ENCODE results near the gene NFIA. TPM values are rescaled to one million over a fixed set of nuclear protein-coding genes. Genes with fewer than 3 reads are reported as not detected.

NFIA gene
- polyA plus RNA-seq, 3 donors, result 1.4 to 5.3 (median 2.4) TPM

DNA sequence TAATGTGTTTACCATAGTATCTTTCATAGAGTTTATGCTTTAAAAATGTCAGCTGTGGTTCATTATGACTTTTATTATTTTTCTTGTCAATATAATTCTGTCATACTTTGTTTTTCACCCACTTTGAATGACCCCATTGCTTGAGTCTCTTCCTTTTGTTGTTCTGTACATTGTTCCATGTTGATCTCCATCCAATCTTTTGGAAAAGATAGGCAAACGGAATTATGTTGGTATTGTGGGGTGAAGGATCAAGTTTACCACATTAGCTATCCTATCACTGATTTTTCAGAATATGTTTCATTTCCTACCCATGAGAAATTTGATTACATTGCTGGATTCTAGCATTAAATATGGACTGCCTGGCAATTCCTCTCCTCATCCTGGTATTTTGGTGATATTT is 196.6 kb downstream of the NFIA start:
- Histone ChIP-seq H2AFZ (ENCODE audit: insufficient read depth, low read depth, low read length, poor library complexity, severe bottlenecking) (no peak overlapping the region), H3K9me3 (replicated peaks in 1 of 2; ENCODE audit: control insufficient read depth in 1 of 2, insufficient read depth in 1 of 2, low read length in 2 of 2) (no peaks in the 10 kb centered on the region), H3K4me3 (replicated peaks in 1 of 3; ENCODE audit: low read depth in 2 of 3, low read length in 3 of 3) (no peak overlapping the region), H3K9ac (ENCODE audit: insufficient read depth, low read length, poor library complexity, severe bottlenecking) (no peak overlapping the region), H3K36me3 (replicated peaks in 1 of 2; ENCODE audit: control insufficient read depth in 1 of 2, insufficient read depth in 2 of 2, low read length in 2 of 2) (no peaks in the 10 kb centered on the region), H3K4me2 (replicated peaks; ENCODE audit: extremely low read depth, low read length, poor library complexity, severe bottlenecking) (no peak overlapping the region), H3K27ac (ENCODE audit: low read depth in 1 of 2, low read length in 2 of 2) (no peak overlapping the region), H4K20me1 (ENCODE audit: insufficient read depth, low read length) (no peaks in the 10 kb centered on the region), H3K79me2 (ENCODE audit: insufficient read depth, low read length) (no peaks in the 10 kb centered on the region), H3K27me3 (ENCODE audit: control insufficient read depth in 2 of 2, insufficient read depth in 2 of 2, low read length in 2 of 2) (no peaks in the 10 kb centered on the region), H3K4me1 (ENCODE audit: control insufficient read depth in 1 of 2, insufficient read depth in 2 of 2, low read length in 2 of 2) (peaks cover 0 to 6% of the 10 kb centered on the region in 2 donors)
- WGBS (ENCODE audit: insufficient coverage), result no CpG with 5 or more reads among the region's 1 CpG
- H3K36me3 Mint-ChIP-seq, result peaks cover 0 to 1% of the 10 kb centered on the region in 2 donors
- H3K4me1 Mint-ChIP-seq, result peaks cover 4% of the 10 kb centered on the region
- DNase-seq, result no peak
- TF ChIP-seq, protein P1, sequence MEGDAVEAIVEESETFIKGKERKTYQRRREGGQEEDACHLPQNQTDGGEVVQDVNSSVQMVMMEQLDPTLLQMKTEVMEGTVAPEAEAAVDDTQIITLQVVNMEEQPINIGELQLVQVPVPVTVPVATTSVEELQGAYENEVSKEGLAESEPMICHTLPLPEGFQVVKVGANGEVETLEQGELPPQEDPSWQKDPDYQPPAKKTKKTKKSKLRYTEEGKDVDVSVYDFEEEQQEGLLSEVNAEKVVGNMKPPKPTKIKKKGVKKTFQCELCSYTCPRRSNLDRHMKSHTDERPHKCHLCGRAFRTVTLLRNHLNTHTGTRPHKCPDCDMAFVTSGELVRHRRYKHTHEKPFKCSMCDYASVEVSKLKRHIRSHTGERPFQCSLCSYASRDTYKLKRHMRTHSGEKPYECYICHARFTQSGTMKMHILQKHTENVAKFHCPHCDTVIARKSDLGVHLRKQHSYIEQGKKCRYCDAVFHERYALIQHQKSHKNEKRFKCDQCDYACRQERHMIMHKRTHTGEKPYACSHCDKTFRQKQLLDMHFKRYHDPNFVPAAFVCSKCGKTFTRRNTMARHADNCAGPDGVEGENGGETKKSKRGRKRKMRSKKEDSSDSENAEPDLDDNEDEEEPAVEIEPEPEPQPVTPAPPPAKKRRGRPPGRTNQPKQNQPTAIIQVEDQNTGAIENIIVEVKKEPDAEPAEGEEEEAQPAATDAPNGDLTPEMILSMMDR (IDR thresholded peaks at IDR 0.05), result no peak
- no peaks in the 10 kb centered on the region for H3K9me3 Mint-ChIP-seq
- intact Hi-C loops (cut with micrococcal nuclease), result no loop called here
- peaks cover 0 to 3% (median 2%) of the 10 kb centered on the region in 3 donors for H3K27me3 Mint-ChIP-seq (ENCODE audit: low read depth in 3 of 3)
- H3K27ac Mint-ChIP-seq, result no peak overlapping the region
- no peak overlapping the region for H3K4me3 Mint-ChIP-seq

DNA sequence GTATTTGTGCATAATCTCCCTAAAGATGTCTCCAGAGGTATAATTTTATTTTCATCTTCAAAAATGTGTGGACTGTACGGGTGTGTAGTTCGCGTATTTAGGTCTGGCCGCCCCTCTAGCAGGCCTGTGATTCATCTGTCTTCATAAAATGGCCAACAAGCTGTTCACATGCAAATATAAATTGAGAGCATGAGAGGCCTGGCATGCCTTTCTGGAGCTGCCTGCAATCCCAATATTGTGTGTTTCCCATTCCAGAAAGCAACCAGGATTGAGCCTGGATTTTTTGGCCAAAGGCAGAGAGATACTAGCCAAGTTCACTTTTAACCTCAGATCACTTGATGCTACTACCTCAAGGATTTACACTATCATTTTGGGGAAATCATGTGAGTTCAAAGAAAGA is 197.2 kb downstream of the NFIA start:
- peaks cover 0 to 6% of the 10 kb centered on the region in 2 donors for H3K4me1 ChIP-seq (ENCODE audit: control insufficient read depth in 1 of 2, insufficient read depth in 2 of 2, low read length in 2 of 2)
- 100% methylated on average over 3 of the region's 4 CpGs for WGBS (ENCODE audit: insufficient coverage)
- H3K36me3 ChIP-seq (replicated peaks in 1 of 2; ENCODE audit: control insufficient read depth in 1 of 2, insufficient read depth in 2 of 2, low read length in 2 of 2), result no peaks in the 10 kb centered on the region
- intact Hi-C loops (cut with micrococcal nuclease), result no loop called here
- no peak overlapping the region for H2AFZ ChIP-seq (ENCODE audit: insufficient read depth, low read depth, low read length, poor library complexity, severe bottlenecking)
- no peak for DNase-seq
- Mint-ChIP-seq H3K9me3 (no peaks in the 10 kb centered on the region), H3K36me3 (peaks cover 0 to 1% of the 10 kb centered on the region in 2 donors), H3K27ac (peak overlapping the region in 1 of 7 donors; percentile 27), H3K4me3 (no peak overlapping the region), H3K27me3 (ENCODE audit: low read depth in 3 of 3) (peaks cover 0 to 4% (median 3%) of the 10 kb centered on the region in 3 donors), H3K4me1 (peaks cover 4% of the 10 kb centered on the region)
- TF ChIP-seq, protein P1 (IDR thresholded peaks at IDR 0.05), result no peak
- no peak overlapping the region for H3K27ac ChIP-seq (ENCODE audit: low read depth in 1 of 2, low read length in 2 of 2)
- H3K4me3 ChIP-seq (replicated peaks in 1 of 3; ENCODE audit: low read depth in 2 of 3, low read length in 3 of 3), result no peak overlapping the region
- H3K4me2 ChIP-seq (replicated peaks; ENCODE audit: extremely low read depth, low read length, poor library complexity, severe bottlenecking), result no peak overlapping the region
- H4K20me1 ChIP-seq (ENCODE audit: insufficient read depth, low read length), result no peaks in the 10 kb centered on the region
- no peaks in the 10 kb centered on the region for H3K27me3 ChIP-seq (ENCODE audit: control insufficient read depth in 2 of 2, insufficient read depth in 2 of 2, low read length in 2 of 2)
- H3K9ac ChIP-seq (ENCODE audit: insufficient read depth, low read length, poor library complexity, severe bottlenecking), result no peak overlapping the region
- H3K9me3 ChIP-seq (replicated peaks in 1 of 2; ENCODE audit: control insufficient read depth in 1 of 2, insufficient read depth in 1 of 2, low read length in 2 of 2), result no peaks in the 10 kb centered on the region
- H3K79me2 ChIP-seq (ENCODE audit: insufficient read depth, low read length), result no peaks in the 10 kb centered on the region
